Nephron (organoid): ENCODE results near the gene ERRFI1.
"Not testable (repeated sequence)": the region's sequence is repeated elsewhere in the genome, so short reads cannot be mapped to it uniquely, and the experiment has no call there.

Experiments used
- H3K27ac Mint-ChIP-seq, 3 experiments: 2 replicates each; pipeline ENCODE4 v1.8.0; 2020; ENCODE audit warnings: mixed read lengths in 3 of 3, mild to moderate bottlenecking in 2 of 3, moderate library complexity in 1 of 3
- H3K27me3 Mint-ChIP-seq: 2 replicates; pipeline ENCODE4 v1.8.0; 2021; ENCODE audit warnings: low read depth, mild to moderate bottlenecking, moderate library complexity, mixed read lengths
- H3K36me3 Mint-ChIP-seq: 2 replicates; pipeline ENCODE4 v1.8.0; 2020; ENCODE audit warnings: low read depth, mixed read lengths
- H3K4me1 Mint-ChIP-seq: 2 replicates; pipeline ENCODE4 v1.8.0; 2020; ENCODE audit warnings: mixed read lengths
- H3K4me3 Mint-ChIP-seq, 3 experiments: 2 replicates each; pipeline ENCODE4 v1.8.0; 2020; ENCODE audit warnings: mild to moderate bottlenecking in 3 of 3, mixed read lengths in 3 of 3, moderate library complexity in 2 of 3
- H3K9me3 Mint-ChIP-seq: 2 replicates; pipeline ENCODE4 v1.8.0; 2020; ENCODE audit warnings: mixed read lengths
- CTCF ChIP-seq, 3 experiments: fragments of 200-600 bp; sonication (generic); IDR thresholded peaks; one replicate each; pipeline ENCODE4 v1.5.0; 2021; ENCODE audit warnings: antibody characterized with exemption in 3 of 3; ENCODE audit not compliant: unreplicated experiment in 3 of 3

ERRFI1 gene

GRCh38 chr1:8055973-8056372 lies 29.9 kb upstream of the ERRFI1 start:
- Mint-ChIP-seq H3K9me3 (no peaks in the 10 kb centered on the region), H3K36me3 (no peaks in the 10 kb centered on the region), H3K4me1 (peaks cover 4% of the 10 kb centered on the region), H3K4me3 (no peak overlapping the region), H3K27me3 (peaks cover 3% of the 10 kb centered on the region), H3K27ac (no peak overlapping the region)
- no peak for TF ChIP-seq CTCF (IDR thresholded peaks at IDR 0.05; ENCODE audit: unreplicated experiment in 3 of 3)

GRCh38 chr1:8053878-8054567 lies 27.9 kb upstream of the ERRFI1 start:
- Mint-ChIP-seq H3K4me1 (peaks cover 2% of the 10 kb centered on the region), H3K27me3 (peaks cover 3% of the 10 kb centered on the region), H3K27ac (no peak overlapping the region), H3K36me3 (no peaks in the 10 kb centered on the region), H3K9me3 (no peaks in the 10 kb centered on the region), H3K4me3 (no peak overlapping the region)
- no peak for TF ChIP-seq CTCF (IDR thresholded peaks at IDR 0.05; ENCODE audit: unreplicated experiment in 3 of 3)

GRCh38 chr1:8051650-8052049 lies 25.5 kb upstream of the ERRFI1 start:
- H3K9me3 Mint-ChIP-seq, result no peaks in the 10 kb centered on the region
- peak overlapping the region in 1 of 3 experiments; percentile 23 for H3K27ac Mint-ChIP-seq
- H3K4me1 Mint-ChIP-seq, result peaks cover 16% of the 10 kb centered on the region
- H3K36me3 Mint-ChIP-seq, result no peaks in the 10 kb centered on the region
- TF ChIP-seq CTCF (IDR thresholded peaks at IDR 0.05; ENCODE audit: unreplicated experiment in 3 of 3), result no peak
- H3K4me3 Mint-ChIP-seq, result no peak overlapping the region
- peaks cover 4% of the 10 kb centered on the region for H3K27me3 Mint-ChIP-seq

GRCh38 chr1:8049229-8049628 lies 23.1 kb upstream of the ERRFI1 start:
- not testable (repeated sequence) for H3K27ac Mint-ChIP-seq, H3K36me3 Mint-ChIP-seq, H3K9me3 Mint-ChIP-seq, H3K4me3 Mint-ChIP-seq, H3K27me3 Mint-ChIP-seq
- peaks cover 16% of the 10 kb centered on the region for H3K4me1 Mint-ChIP-seq

GRCh38 chr1:8047686-8048445 lies 21.8 kb upstream of the ERRFI1 start:
- no peak for TF ChIP-seq CTCF (IDR thresholded peaks at IDR 0.05; ENCODE audit: unreplicated experiment in 3 of 3)
- H3K27ac Mint-ChIP-seq, result peak overlapping the region; percentile 52 to 81 (median 71)
- no peaks in the 10 kb centered on the region for H3K36me3 Mint-ChIP-seq
- peaks cover 4% of the 10 kb centered on the region for H3K27me3 Mint-ChIP-seq
- H3K4me3 Mint-ChIP-seq, result no peak overlapping the region
- peaks cover 16% of the 10 kb centered on the region for H3K4me1 Mint-ChIP-seq
- peaks cover 5% of the 10 kb centered on the region for H3K9me3 Mint-ChIP-seq

GRCh38 chr1:8047112-8047511 lies 21.0 kb upstream of the ERRFI1 start:
- peaks cover 16% of the 10 kb centered on the region for H3K4me1 Mint-ChIP-seq
- peaks cover 4% of the 10 kb centered on the region for H3K27me3 Mint-ChIP-seq

More at GRCh38 chr1:8047112-8047511, 21.0 kb upstream of the ERRFI1 start:
- H3K27ac Mint-ChIP-seq, result peak overlapping the region in 2 of 3 experiments; percentile 71 to 81
- no peak for TF ChIP-seq CTCF (IDR thresholded peaks at IDR 0.05; ENCODE audit: unreplicated experiment in 3 of 3)
- H3K36me3 Mint-ChIP-seq, result peaks cover 2% of the 10 kb centered on the region
- H3K4me3 Mint-ChIP-seq, result no peak overlapping the region
- H3K9me3 Mint-ChIP-seq, result peaks cover 7% of the 10 kb centered on the region
